NB4 (cell line): ENCODE results near the gene ITSN1.

Experiments used
- MYC ChIP-seq: IDR thresholded peaks from 2 replicates; pipeline ENCODE4 v1.6.1; 2011; ENCODE audit warnings: low read depth, low read length
- TF ChIP-seq, protein P1 (sequence below): IDR thresholded peaks from one replicate; pipeline ENCODE4 v1.5.1; 2012; ENCODE audit warnings: low read depth, low read length

DNA sequence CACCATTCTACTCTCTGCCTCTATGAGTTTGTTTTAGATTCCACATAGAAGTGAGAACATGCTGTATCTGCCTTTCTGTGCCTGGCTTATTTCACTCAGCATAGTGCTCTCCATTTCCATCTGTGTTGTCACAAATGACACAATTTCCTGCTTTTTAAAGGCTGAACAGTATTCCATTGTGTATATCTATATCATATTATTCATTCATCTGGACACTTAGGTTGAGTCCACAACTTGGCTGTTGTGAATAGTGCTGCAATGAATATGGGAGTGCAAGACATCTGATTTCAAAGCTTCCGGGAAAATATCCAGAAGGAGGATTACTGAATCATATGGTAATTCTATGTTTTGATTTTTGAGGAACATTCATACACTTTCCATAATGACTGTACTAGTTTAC is 33.7 kb upstream of the ITSN1 start:
- TF ChIP-seq MYC, result no peak
- TF ChIP-seq, protein P1, sequence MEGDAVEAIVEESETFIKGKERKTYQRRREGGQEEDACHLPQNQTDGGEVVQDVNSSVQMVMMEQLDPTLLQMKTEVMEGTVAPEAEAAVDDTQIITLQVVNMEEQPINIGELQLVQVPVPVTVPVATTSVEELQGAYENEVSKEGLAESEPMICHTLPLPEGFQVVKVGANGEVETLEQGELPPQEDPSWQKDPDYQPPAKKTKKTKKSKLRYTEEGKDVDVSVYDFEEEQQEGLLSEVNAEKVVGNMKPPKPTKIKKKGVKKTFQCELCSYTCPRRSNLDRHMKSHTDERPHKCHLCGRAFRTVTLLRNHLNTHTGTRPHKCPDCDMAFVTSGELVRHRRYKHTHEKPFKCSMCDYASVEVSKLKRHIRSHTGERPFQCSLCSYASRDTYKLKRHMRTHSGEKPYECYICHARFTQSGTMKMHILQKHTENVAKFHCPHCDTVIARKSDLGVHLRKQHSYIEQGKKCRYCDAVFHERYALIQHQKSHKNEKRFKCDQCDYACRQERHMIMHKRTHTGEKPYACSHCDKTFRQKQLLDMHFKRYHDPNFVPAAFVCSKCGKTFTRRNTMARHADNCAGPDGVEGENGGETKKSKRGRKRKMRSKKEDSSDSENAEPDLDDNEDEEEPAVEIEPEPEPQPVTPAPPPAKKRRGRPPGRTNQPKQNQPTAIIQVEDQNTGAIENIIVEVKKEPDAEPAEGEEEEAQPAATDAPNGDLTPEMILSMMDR, result no peak
